Epithelial cell of esophagus (primary cell): Measurements from ENCODE around the gene KCTD19.
"Not testable (repeated sequence)": the region's sequence is repeated elsewhere in the genome, so short reads cannot be mapped to it uniquely, and the experiment has no call there.

Experiments
- DNase-seq: peaks from one replicate; pipeline ENCODE4 v3.0.0; 2010; ENCODE audit warnings: low read depth
- H3K4me3 ChIP-seq: 2 replicates; pipeline ENCODE4 v1.5.1; 2011; ENCODE audit warnings: mild to moderate bottlenecking, low read length, control low read depth
- CTCF ChIP-seq: IDR thresholded peaks from 2 replicates; pipeline ENCODE4 v1.5.1; 2011; ENCODE audit warnings: low read depth, mild to moderate bottlenecking, low read length, control low read depth, inconsistent platforms; ENCODE audit not compliant: insufficient read depth; ENCODE audit errors: missing control alignments

KCTD19 gene

GRCh38 chr16:67357561-67357960, 31.0 kb upstream of the KCTD19 start:
- H3K4me3 ChIP-seq = no peak overlapping the region
- no peak for TF ChIP-seq CTCF
- DNase-seq = no peak

- no peak overlapping the region for H3K4me3 ChIP-seq
- DNase-seq = no peak
- no peak for TF ChIP-seq CTCF
These were observed 29.9 kb upstream of the KCTD19 start for GRCh38 chr16:67356396-67356795.

- not testable (repeated sequence) for H3K4me3 ChIP-seq, DNase-seq
These were observed 25.9 kb upstream of the KCTD19 start for GRCh38 chr16:67352463-67352862.

- DNase-seq = no peak
- TF ChIP-seq CTCF = no peak
- no peak overlapping the region for H3K4me3 ChIP-seq
These were observed 23.8 kb upstream of the KCTD19 start for GRCh38 chr16:67350324-67350723.

GRCh38 chr16:67349172-67349571, 22.6 kb upstream of the KCTD19 start:
- DNase-seq = peak; percentile 50
- TF ChIP-seq CTCF = peak; percentile 43
- no peak overlapping the region for H3K4me3 ChIP-seq

- no peak for TF ChIP-seq CTCF
- no peak overlapping the region for H3K4me3 ChIP-seq
These were observed 19.8 kb upstream of the KCTD19 start for GRCh38 chr16:67346341-67346740.

GRCh38 chr16:67345401-67345800, 18.9 kb upstream of the KCTD19 start:
- DNase-seq = no peak
- no peak overlapping the region for H3K4me3 ChIP-seq
- no peak for TF ChIP-seq CTCF

More at GRCh38 chr16:67346341-67346740, 19.8 kb upstream of the KCTD19 start:
- no peak for DNase-seq

GRCh38 chr16:67342616-67343015, 16.1 kb upstream of the KCTD19 start:
- no peak for TF ChIP-seq CTCF
- DNase-seq = no peak
- H3K4me3 ChIP-seq = no peak overlapping the region
